ENCODE measurements around the gene HOXC9. TPM values are rescaled to one million over a fixed set of nuclear protein-coding genes. Genes with fewer than 3 reads are reported as not detected.

Gene HOXC9
- total and polyA plus RNA-seq, 3 experiments from 2014 or later, result not detected

GRCh38 chr12:54019924-54020590 lies 20.1 kb downstream of the HOXC9 start:
- H3K36me3 ChIP-seq (ENCODE audit: insufficient read depth, low read length), result no peaks in the 10 kb centered on the region
- no peaks in the 10 kb centered on the region for H3K36me3 Mint-ChIP-seq
- peaks cover 54% of the 10 kb centered on the region for H3K27me3 ChIP-seq (ENCODE audit: insufficient read depth, low read length, poor library complexity, severe bottlenecking)
- peak overlapping the region in 2 of 7 donors; percentile 6 to 37 for H3K4me3 Mint-ChIP-seq
- H3K4me1 Mint-ChIP-seq, result peaks cover 12 to 26% (median 13%) of the 10 kb centered on the region in 3 donors
- H3K27me3 Mint-ChIP-seq, result peaks cover 54 to 76% of the 10 kb centered on the region in 2 donors
- H3K9me3 Mint-ChIP-seq, result peaks cover 0 to 1% (median 0%) of the 10 kb centered on the region in 5 donors
- POLR2A ChIA-PET, result no interaction called here
- CTCF ChIA-PET, result no interaction called here
- H3K27ac Mint-ChIP-seq, result peak overlapping the region in 3 of 8 donors; percentile 3 to 70 (median 10)
- H3K9me3 ChIP-seq (ENCODE audit: low read length), result no peaks in the 10 kb centered on the region
- H3K4me1 ChIP-seq (ENCODE audit: insufficient read depth, low read length), result peaks cover 5% of the 10 kb centered on the region
- no peak overlapping the region for H3K4me3 ChIP-seq (ENCODE audit: low read length)
- H3K27ac ChIP-seq (ENCODE audit: low read depth, low read length), result no peak overlapping the region
- no peak for DNase-seq

- H3K9me3 Mint-ChIP-seq, result peaks cover 0 to 1% (median 0%) of the 10 kb centered on the region in 5 donors
- H3K36me3 ChIP-seq (ENCODE audit: insufficient read depth, low read length), result no peaks in the 10 kb centered on the region
- no peak overlapping the region for H3K27ac Mint-ChIP-seq
- POLR2A ChIA-PET, result interaction anchor here (1.1 kb wide), 1 partner anchor 168 kb away, joined by 3 read pairs; the partner anchor contains the start of gene SMUG1
- CTCF ChIA-PET, result no interaction called here
- peaks cover 51 to 76% of the 10 kb centered on the region in 2 donors for H3K27me3 Mint-ChIP-seq
- no peaks in the 10 kb centered on the region for H3K9me3 ChIP-seq (ENCODE audit: low read length)
- H3K4me1 ChIP-seq (ENCODE audit: insufficient read depth, low read length), result peaks cover 5% of the 10 kb centered on the region
- no peak overlapping the region for H3K27ac ChIP-seq (ENCODE audit: low read depth, low read length)
- no peak overlapping the region for H3K4me3 Mint-ChIP-seq
- H3K4me3 ChIP-seq (ENCODE audit: low read length), result no peak overlapping the region
- DNase-seq, result no peak
- H3K36me3 Mint-ChIP-seq, result no peaks in the 10 kb centered on the region
- H3K27me3 ChIP-seq (ENCODE audit: insufficient read depth, low read length, poor library complexity, severe bottlenecking), result peaks cover 50% of the 10 kb centered on the region
- H3K4me1 Mint-ChIP-seq, result peaks cover 12 to 25% (median 12%) of the 10 kb centered on the region in 3 donors
Observed at GRCh38 chr12:54020591-54021405, 20.8 kb downstream of the HOXC9 start.

- no peaks in the 10 kb centered on the region for H3K36me3 ChIP-seq (ENCODE audit: insufficient read depth, low read length)
- ChIA-PET POLR2A (interaction anchor here (1.1 kb wide), 1 partner anchor 168 kb away, joined by 3 read pairs; the partner anchor contains the start of gene SMUG1), CTCF (interaction anchor here (4.1 kb wide), 1 partner anchor 12 kb away, joined by 27 read pairs; the partner anchor contains the start of gene HOXC5)
- H3K4me3 ChIP-seq (ENCODE audit: low read length), result no peak overlapping the region
- H3K27ac ChIP-seq (ENCODE audit: low read depth, low read length), result no peak overlapping the region
- H3K4me3 Mint-ChIP-seq, result no peak overlapping the region
- H3K36me3 Mint-ChIP-seq, result no peaks in the 10 kb centered on the region
- peak overlapping the region in 2 of 8 donors; percentile 4 to 33 for H3K27ac Mint-ChIP-seq
- peaks cover 50 to 76% of the 10 kb centered on the region in 2 donors for H3K27me3 Mint-ChIP-seq
- H3K27me3 ChIP-seq (ENCODE audit: insufficient read depth, low read length, poor library complexity, severe bottlenecking), result peaks cover 52% of the 10 kb centered on the region
- H3K9me3 ChIP-seq (ENCODE audit: low read length), result no peaks in the 10 kb centered on the region
- DNase-seq, result no peak
- H3K4me1 Mint-ChIP-seq, result peaks cover 12 to 22% (median 12%) of the 10 kb centered on the region in 3 donors
- H3K9me3 Mint-ChIP-seq, result peaks cover 0 to 1% (median 0%) of the 10 kb centered on the region in 5 donors
- peaks cover 5% of the 10 kb centered on the region for H3K4me1 ChIP-seq (ENCODE audit: insufficient read depth, low read length)
Observed at GRCh38 chr12:54021432-54022013, 21.6 kb downstream of the HOXC9 start.

DNA sequence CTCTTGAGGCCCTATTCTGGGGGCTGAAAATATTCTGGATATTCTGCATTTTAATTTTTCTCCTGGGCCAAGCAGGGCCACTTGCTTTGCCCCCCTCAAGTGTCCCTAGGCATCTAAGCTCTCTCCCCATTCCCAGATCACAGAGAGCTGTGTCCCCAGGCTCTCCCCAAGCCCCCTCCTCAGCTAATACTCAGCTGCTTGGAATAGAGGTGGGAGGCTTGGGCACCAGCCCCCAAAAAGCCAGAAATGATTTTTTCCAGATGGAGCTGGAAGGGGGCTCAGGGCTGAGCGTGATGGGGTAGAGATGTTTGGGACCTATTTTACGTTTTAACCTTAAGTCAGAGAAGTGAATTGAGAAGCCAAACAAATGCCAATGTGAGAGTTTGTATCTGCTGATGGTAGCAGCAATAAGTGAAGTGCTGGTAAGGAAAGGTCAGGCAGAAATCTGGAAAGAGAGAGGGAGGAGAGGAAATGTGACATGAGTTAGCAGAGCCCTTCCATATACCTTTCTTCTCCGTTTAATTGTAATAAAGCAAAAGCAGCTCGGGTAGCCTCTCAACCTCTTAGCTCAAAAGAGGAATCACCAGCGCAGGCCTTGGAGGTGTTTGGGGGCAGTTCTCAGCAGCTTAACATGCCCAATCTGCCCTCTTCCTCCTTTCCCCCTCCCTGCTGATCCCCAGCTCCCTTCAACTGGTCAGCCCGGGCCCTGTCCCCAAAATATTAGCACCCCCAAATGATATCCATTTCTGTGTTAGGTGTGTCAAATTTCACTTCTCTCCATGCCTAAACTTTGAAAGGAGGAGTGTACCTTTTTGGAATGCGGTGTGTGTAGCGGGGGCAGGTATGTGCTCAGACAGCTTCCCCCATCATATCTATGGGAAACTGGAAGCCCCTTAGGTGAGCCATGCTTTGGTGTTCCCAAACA lies 23.3 kb downstream of the HOXC9 start:
- ChIA-PET POLR2A (interaction anchor here (0.5 kb wide), 1 partner anchor 31 kb away, joined by 5 read pairs; the partner anchor contains the start of gene HOXC4), CTCF (interaction anchor here (1.0 to 4.1 kb wide), 5 partner anchors 10 to 191 kb away, joined by 3 to 27 read pairs (median 6); partner anchors contain the start of gene HOXC5)
- no peak for DNase-seq
- H3K27me3 Mint-ChIP-seq, result peaks cover 52 to 82% of the 10 kb centered on the region in 2 donors
- H3K4me3 Mint-ChIP-seq, result no peak overlapping the region
- Histone ChIP-seq H3K27ac (ENCODE audit: low read depth, low read length) (no peak overlapping the region), H3K36me3 (ENCODE audit: insufficient read depth, low read length) (no peaks in the 10 kb centered on the region), H3K4me3 (ENCODE audit: low read length) (no peak overlapping the region), H3K4me1 (ENCODE audit: insufficient read depth, low read length) (peaks cover under 1% of the 10 kb centered on the region), H3K9me3 (ENCODE audit: low read length) (no peaks in the 10 kb centered on the region), H3K27me3 (ENCODE audit: insufficient read depth, low read length, poor library complexity, severe bottlenecking) (peaks cover 62% of the 10 kb centered on the region)
- no peaks in the 10 kb centered on the region for H3K36me3 Mint-ChIP-seq
- H3K27ac Mint-ChIP-seq, result no peak overlapping the region
- H3K9me3 Mint-ChIP-seq, result peaks cover 0 to 1% (median 0%) of the 10 kb centered on the region in 5 donors
- H3K4me1 Mint-ChIP-seq, result peaks cover 7 to 12% (median 7%) of the 10 kb centered on the region in 3 donors

- no peak for DNase-seq
- H3K4me1 Mint-ChIP-seq, result peaks cover 9 to 18% (median 9%) of the 10 kb centered on the region in 3 donors
- H3K36me3 ChIP-seq (ENCODE audit: insufficient read depth, low read length), result no peaks in the 10 kb centered on the region
- no peaks in the 10 kb centered on the region for H3K36me3 Mint-ChIP-seq
- no peaks in the 10 kb centered on the region for H3K9me3 ChIP-seq (ENCODE audit: low read length)
- H3K4me1 ChIP-seq (ENCODE audit: insufficient read depth, low read length), result peaks cover 5% of the 10 kb centered on the region
- peaks cover 0 to 1% (median 0%) of the 10 kb centered on the region in 5 donors for H3K9me3 Mint-ChIP-seq
- CTCF ChIA-PET, result interaction anchor here (1.0 to 4.1 kb wide), 6 partner anchors 9 to 190 kb away, joined by 3 to 27 read pairs (median 6); partner anchors contain the start of gene HOXC5
- H3K27me3 Mint-ChIP-seq, result peaks cover 55 to 89% of the 10 kb centered on the region in 2 donors
- H3K27me3 ChIP-seq (ENCODE audit: insufficient read depth, low read length, poor library complexity, severe bottlenecking), result peaks cover 68% of the 10 kb centered on the region
- H3K27ac ChIP-seq (ENCODE audit: low read depth, low read length), result no peak overlapping the region
- POLR2A ChIA-PET, result no interaction called here
- no peak overlapping the region for H3K4me3 Mint-ChIP-seq
- H3K27ac Mint-ChIP-seq, result peak overlapping the region in 1 of 8 donors; percentile 14
- H3K4me3 ChIP-seq (ENCODE audit: low read length), result no peak overlapping the region
Observed at GRCh38 chr12:54024127-54024526, 24.2 kb downstream of the HOXC9 start.

DNA sequence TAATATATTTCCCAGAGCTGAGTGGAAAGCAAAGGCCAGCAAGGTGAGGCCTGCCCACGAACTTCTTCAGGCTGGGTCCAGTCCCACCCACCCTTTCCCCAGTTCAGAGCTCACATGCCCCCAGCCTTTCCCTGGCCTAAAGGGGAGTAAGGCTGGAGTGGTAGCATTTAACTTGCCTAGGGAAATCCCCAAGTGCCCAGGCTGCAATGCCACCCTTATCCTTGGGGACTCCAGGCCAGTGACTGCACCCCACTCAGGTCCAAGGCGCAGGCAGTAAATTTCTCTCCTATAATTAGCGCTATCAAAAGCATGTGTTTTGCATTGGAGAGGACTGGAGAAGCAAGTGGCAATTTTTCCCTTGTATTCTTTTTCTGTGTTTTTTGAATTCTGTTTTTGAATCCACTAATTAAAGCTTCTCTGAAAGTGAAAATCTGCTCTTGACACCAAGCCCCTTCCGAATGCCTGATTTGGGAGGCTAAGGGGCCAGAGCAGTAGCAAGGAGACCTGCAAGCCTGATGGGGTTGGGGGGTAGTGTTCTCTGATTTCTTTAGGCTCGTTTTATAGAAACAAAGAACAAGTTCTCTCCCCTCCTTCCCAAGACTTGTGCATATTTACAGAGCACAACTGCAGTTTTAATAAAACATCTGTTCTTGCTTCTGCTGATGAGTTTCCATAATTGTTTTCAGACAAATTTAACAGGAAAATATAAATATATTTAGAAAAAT lies 24.8 kb downstream of the HOXC9 start:
- no peak for DNase-seq
- CTCF ChIA-PET, result interaction anchor here (0.8 to 4.1 kb wide), 5 partner anchors 8 to 178 kb away, joined by 3 to 27 read pairs (median 4); partner anchors contain the start of gene HOXC5
- Mint-ChIP-seq H3K36me3 (no peaks in the 10 kb centered on the region), H3K9me3 (peaks cover 0 to 1% (median 0%) of the 10 kb centered on the region in 5 donors), H3K27ac (no peak overlapping the region), H3K4me1 (peaks cover 11 to 17% (median 13%) of the 10 kb centered on the region in 3 donors), H3K4me3 (no peak overlapping the region), H3K27me3 (peaks cover 56 to 91% of the 10 kb centered on the region in 2 donors)
- Histone ChIP-seq H3K36me3 (ENCODE audit: insufficient read depth, low read length) (no peaks in the 10 kb centered on the region), H3K27me3 (ENCODE audit: insufficient read depth, low read length, poor library complexity, severe bottlenecking) (peaks cover 67% of the 10 kb centered on the region), H3K9me3 (ENCODE audit: low read length) (no peaks in the 10 kb centered on the region), H3K4me1 (ENCODE audit: insufficient read depth, low read length) (peaks cover 5% of the 10 kb centered on the region), H3K27ac (ENCODE audit: low read depth, low read length) (no peak overlapping the region), H3K4me3 (ENCODE audit: low read length) (no peak overlapping the region)
- POLR2A ChIA-PET, result no interaction called here

Measured in CD8-positive, alpha-beta memory T cell (primary cell).